ENCODE measurements around the gene PTPRB.

Gene PTPRB

DNA sequence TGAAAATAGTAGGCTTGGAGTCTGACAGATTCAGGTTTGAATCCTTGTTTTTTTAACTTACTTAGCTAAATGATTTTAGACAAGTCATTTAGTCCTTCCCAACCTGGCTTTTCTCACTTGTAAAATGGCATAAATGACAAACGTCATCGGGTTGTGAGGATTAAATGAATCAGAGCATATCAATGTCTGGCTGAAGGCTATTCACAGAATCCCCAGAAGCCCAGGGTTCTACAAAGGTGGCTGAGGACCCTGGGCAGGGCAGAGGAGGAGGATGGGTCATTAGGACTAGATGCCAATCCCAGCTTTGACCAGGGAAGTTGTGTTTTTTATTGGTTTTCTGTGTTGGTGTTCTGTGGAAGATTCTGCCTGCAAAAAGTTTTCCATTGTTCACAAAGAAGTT lies 7.6 kb upstream of the PTPRB start:
- DNase-seq (ENCODE audit: low read depth in 1 of 2, low spot score in 1 of 2) = no peak

DNA sequence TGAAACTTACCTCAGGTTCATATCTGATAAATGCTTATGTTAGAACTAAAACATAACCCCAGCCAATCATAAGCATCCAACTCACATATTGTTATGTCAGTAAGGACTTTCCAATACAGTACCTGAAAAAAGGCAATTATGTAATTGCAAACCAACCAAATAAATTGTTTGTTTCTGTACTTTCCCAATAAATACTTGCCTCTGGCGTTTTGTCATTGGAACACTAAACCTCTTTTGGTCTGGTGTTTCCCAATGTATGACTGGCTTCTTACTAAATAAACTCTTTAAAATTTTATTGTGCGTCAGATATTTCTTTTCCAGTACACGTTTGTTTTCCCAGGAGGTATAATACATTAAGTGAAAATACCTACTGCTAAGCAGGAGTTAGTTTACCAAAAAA lies 6.7 kb upstream of the PTPRB start:
- DNase-seq (ENCODE audit: low read depth in 1 of 2, low spot score in 1 of 2) = no peak

DNA sequence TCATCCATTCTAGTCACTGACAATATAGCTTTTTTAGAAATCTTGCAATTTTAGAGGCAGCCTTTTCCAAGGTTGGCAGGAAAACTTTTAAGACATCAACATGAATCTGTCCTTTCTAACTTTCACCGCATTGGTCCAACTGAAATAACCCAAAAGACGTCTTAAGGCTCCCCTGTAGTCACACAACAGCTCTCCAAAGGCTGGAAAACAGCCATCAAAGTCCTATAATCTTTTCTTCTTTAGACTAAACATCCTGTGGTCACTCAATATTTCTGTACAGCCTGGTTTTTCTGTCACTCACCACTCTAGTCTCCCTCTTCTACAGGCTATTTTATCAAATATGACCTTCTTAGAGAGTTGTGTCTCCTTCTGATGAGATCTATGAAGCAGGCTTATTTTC lies 4.5 kb upstream of the PTPRB start:
- no peak for DNase-seq (ENCODE audit: low read depth in 1 of 2, low spot score in 1 of 2)

DNA sequence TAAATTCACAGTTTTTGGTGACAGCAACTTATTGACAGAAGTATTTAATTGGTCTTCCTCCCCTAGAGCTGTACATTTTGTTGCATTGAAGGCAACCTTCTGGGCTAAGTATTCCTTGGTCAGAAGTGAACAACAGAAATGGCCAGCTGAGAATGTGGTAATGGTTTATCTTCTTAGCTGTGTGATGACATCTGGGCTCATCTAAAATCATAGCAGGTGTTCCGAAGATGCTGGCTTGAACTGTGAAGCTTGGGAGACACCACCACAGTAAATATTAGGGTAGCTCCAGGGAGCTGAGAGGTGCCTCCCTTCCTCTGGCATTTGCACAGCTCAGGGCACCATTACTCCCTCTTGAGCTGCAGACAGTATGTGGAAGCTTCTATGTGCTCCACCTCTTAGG lies 3.7 kb upstream of the PTPRB start:
- no peak for DNase-seq (ENCODE audit: low read depth in 1 of 2, low spot score in 1 of 2)

DNA sequence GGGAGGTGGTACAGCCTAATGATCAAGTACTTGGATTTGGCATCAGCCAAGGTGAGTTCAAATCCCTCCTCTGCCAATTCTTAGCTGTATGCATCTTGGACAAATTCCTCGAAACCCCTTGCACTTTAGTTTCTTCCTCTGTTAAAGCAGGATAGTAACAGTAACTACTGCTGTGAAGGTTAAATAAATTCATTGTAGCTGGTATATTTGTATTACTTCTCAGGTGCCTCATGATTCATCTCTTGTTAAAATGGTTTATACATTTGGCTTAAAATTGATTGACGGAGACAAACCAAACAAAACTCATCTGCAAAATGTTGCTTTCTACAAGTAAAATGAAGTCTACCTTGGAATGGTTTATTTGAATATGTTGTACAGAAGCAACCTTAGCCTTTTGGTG lies 2.3 kb upstream of the PTPRB start:
- no peak for DNase-seq (ENCODE audit: low read depth in 1 of 2, low spot score in 1 of 2)

DNA sequence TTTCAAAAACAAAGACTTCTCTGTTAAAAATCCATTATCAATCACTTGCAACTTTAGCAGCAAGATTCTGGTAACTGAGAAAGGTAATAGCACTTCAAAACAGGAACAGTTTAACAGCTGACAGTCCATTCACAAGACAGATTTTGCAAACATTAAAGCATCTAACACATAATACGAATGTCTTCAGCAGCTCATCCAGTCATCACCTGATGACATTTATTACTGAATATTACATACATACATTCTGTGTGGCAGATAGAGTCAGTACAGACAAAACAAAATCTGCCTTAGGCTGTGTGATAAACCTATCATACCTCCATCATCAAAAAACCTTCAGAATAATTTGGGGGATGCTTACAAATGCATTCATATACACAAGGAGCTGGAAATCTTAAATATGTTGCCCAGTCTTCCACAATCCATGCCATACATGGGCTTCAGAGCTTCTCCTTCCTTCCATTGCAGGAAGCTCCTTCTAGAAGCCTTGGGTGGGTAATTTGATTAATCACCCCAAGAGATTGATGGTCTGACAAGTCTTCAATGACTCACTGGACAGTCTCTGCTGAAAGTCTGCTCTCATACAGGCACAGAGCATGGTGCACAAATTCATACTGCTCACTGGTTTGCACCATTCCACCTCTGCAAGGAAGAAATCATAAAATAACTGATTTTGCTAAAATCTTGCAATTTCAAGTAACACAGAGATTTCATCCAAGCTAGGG lies 1.6 kb upstream of the PTPRB start:
- no peak for DNase-seq (ENCODE audit: low read depth in 1 of 2, low spot score in 1 of 2)

DNA sequence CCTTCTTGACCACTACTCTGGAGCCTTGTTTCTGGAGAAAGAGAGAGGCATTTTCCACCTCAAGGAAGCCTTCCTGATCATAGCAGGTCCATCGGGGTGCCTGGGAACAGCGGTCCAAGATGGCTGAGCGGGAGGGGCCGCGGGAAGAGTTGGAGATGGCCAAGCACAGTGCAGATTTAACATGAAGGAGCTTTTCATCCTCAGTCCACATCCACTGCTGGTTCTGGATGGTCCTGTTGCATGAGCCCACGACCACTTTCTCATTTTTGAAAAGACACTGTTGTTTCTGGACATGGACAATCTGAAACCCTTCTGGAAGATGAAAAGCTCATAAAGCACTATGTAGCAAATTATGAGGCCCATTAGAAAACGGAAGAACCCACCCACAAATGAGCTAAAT lies 1.5 kb downstream of the PTPRB start:
- DNase-seq (ENCODE audit: low read depth in 1 of 2, low spot score in 1 of 2) = no peak

DNA sequence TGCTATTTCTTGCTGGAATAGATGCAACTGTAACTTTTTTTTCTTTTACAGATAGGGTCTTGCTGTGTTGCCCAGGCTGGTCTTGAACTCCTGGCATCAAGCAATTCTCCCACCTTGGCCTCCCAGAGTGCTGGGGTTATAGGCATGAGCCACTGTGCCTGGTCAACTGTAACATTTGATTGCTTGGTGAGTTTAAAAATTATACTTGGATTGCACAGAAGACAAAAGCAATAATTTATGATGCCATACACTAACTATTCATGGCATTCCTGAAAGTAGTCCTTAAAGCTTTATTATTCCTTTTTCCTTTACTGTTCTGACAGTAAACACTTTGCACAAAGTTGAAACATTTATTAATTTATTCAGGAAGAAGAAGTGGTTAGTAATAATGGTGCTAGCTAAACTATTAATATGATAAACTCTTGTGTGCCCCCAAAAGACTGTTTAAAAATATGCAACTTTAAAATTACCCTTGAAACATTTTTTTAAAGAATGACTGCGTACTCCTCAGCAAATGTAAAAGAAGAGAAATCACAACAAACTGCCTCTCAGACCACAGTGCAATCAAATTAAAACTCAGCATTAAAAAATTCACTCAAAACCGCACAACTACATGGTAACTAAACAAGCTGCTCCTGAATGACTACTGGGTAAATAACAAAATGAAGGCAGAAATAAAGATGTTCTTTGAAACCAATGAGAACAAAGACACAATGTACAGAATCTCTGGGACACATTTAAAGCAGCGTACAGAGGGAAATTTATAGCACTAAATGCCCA lies 8.3 kb downstream of the PTPRB start:
- no peak for DNase-seq (ENCODE audit: low read depth in 1 of 2, low spot score in 1 of 2)

DNA sequence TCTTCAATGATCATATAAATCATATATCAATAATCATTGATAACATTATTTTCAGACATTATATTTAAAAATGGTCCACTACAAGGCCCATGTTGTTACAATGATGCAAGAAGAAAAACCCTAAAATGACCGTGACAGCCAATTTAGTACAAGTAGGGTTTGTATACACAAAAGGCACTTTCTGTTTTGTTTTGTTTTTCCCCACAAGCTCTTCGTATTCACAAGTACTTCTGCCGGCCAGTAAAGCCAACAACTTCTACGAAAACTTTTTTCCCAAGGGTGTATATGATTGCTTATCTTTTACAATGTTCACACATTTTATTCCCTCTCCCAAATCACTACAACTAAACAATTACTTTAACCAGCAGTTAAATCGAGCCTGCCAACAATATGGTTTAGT lies 9.6 kb downstream of the PTPRB start:
- DNase-seq (ENCODE audit: low read depth in 1 of 2, low spot score in 1 of 2) = no peak

DNA sequence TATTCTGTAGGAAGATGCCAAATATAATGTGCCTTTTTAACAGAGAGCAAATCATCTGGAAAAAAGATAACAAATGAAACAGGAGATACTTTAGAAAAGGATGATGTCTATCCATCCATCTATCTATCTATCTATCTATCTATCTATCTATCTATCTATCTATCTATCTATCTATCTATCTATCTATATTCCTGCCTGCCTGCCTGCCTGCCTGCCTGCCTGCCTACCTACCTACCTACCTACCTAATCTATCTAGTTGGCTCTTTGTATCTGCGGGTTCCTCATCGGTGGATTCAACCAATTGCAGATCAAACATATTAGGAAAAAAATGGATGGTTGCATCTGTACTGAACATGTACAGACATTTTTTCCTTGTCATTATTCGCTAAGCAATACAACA lies 11.0 kb downstream of the PTPRB start:
- DNase-seq (ENCODE audit: low read depth in 1 of 2, low spot score in 1 of 2) = no peak

DNA sequence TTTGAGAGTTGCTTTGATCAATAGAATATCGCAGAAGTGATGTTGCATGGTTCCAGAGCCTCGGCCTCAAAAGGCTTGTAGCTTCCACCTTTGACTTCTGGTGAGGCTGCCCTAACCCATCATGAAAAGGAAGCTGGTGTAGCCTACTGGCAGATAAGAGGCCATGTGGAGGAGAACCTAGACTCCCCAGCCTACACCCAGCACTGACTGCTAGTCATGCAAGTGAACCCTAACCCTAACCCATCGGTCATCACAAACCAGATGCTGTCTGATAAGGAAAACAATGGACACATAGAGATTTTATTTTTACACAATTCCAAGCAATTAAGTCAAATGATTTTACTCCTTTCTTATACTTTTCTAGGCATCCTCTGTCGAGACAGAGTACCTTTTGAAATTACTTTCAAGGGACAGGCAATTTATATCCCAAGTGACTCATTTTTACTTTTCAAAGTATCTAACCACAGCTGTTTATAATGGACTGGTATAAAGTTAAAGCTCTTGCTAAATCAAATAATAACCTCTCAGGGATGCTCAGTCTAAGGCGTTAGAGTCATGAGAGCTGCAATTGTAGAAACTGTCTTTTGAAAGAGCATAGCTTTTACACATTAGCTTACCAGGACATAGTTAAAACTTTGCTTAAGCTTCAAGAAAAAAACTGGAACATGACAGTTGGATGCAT lies 17.6 kb downstream of the PTPRB start:
- DNase-seq (ENCODE audit: low read depth in 1 of 2, low spot score in 1 of 2) = no peak

DNA sequence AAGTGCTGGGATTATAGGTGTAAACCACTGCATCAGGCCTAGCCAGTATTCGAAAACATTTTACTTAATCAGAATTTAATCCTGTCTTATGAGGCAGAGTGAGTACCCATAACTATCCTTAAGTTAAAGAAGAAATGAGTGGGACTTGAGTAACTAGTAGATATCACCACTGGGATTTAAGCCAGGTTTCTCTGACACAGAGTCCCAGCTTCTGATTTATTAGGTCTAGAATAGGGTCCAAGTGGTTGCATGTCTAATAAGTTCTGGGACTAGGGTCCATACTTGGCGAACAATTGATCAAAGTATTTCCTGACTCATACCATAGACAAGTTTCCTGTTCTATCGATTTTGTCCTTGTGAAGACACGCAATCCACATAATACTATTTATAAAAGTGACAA lies 18.9 kb downstream of the PTPRB start:
- DNase-seq (ENCODE audit: low read depth in 1 of 2, low spot score in 1 of 2) = no peak

DNA sequence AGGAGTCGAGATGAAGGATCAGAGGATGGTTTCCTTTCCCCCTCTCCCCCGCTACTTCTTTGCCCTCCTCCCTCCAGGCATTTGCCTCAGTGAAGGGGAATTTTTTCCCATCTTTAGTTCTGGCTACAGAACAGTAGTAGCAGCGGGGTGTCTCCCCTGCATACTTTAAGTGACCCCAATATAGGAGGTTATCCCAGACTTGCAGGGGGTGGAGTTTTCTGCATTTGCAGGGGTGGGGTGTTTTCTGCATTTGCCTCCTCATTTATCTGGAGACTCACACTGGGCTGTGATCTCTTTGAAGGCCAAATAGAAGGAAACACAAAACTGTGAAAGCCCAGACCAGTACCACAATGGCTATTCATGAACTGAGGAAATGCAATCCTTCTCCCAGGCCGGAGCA lies 19.8 kb downstream of the PTPRB start:
- DNase-seq (ENCODE audit: low read depth in 1 of 2, low spot score in 1 of 2) = no peak

DNA sequence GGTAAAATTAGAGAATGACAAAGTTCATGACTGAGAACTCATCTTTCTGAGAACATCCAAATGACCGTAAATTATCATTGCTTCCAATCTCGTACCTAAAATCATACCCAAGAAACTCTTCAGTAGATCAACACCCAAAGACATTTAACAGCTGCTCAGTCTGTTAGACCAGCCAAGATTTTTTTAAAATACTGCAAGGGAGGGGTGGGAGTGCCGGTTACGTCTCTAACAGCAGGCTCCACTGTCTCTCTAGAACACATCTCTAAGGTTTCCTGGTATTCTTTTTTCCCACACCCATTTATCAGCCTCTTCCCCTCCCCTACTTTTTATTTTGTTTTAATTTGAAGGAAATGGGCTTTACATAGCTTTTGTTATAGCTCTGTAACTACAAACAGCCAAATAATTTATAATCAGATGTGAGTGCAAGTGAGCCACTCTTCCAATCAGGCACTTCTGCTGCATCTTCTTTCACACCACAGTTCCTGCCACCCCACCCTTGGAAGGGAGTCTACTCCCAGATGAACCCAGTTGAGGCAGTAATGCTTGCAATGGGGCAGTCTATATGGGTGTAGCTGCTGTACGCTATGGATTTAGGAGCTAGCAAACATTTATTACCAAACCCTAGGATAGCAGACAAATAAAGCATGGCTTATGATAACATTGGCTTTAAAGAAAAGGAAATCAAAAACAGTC lies 21.9 kb downstream of the PTPRB start:
- no peak for DNase-seq (ENCODE audit: low read depth in 1 of 2, low spot score in 1 of 2)

DNA sequence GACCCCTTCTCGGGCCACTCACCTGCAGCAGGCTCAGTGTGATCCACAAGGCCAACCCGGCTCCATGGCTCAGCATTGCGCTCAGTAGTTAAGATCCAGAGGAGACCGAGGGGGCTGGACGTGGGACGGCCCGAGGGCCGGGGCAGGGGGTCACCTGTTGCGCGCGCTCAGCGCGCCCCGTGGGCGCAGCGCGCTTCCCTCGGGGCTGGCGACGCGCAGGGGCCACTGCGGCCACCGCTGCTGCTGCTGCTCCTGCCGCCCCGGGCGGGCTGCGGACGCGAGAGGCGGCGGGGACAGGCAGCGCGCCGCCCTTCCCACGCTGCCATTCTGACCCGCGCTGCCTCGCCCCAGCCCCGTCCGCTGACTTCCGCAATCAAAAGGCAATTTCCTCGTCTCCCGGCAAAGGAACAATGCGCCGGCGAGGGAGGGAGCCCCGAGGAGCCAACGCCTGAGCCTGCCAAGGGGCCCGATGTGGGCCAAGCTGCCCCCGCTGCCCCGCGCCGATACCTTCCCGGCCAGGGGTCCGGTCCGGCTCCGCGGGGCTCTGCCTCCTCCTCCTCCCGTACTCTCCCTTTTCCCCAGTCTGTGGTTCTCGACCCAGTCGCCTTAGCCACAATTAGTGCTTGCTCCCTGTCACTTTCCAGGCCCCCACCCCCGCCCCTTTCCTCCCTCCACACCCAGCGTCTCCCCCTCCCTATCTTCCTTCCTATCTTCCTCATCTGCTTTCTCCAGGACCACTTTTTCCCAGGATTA lies 27.3 kb downstream of the PTPRB start:
- DNase-seq (ENCODE audit: low read depth in 1 of 2, low spot score in 1 of 2) = no peak

DNA sequence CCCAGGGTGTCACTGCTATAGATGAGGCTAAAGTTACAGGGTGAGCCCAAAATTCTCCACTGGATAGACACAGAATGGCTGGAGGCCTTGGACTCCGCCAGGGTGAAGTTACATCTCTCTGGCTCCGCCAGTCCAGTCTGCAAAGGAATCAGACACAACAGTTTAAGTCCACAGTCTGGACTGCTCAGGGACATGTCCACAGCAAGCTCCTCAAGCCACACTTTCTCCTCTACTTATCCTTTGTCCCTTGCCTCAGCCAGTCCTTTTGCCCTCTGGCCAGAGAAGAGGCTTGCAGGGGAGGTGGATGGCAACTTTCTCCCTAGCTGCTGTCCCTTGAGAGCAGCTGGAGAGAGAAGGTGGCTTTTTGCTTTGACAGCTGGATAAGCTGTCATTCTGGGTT lies 28.0 kb downstream of the PTPRB start:
- DNase-seq (ENCODE audit: low read depth in 1 of 2, low spot score in 1 of 2) = no peak

DNA sequence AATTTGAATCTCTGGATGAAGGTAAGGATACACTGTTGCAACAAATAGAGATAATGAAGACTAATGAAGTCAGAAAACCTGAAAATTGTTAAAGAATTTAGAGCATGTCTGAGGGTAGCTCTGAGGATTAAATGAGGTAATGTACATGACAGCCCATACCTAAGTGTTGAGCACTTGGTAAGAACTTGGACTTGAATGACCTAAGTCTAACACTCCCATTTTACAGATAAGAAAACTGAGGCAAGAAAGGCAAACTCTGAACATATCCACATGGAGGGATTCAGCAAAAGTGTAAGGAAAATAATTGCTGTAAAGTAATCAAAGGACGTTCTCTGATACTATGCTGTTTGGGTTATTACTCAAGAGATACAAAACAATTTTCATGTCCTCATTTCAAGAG lies 29.0 kb downstream of the PTPRB start:
- DNase-seq (ENCODE audit: low read depth in 1 of 2, low spot score in 1 of 2) = no peak

DNA sequence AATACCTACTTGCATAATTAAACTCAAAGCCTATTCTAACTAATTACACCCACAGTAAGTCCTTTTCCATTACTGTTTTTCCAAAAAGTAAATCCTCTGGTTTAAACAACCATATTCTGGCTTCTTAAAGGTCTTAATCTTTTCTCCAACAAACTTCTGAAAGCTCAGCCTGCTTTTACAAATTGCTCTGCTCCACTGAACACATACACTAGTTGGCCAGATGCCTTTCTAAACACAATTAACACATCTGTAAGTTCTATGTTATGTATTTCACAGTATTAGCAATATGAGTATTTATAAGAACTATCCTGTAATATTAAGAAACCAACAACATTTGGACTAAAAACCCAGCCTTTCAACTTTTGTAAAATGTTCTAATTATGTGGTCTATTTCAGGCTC lies 30.1 kb downstream of the PTPRB start:
- no peak for DNase-seq (ENCODE audit: low read depth in 1 of 2, low spot score in 1 of 2)

DNA sequence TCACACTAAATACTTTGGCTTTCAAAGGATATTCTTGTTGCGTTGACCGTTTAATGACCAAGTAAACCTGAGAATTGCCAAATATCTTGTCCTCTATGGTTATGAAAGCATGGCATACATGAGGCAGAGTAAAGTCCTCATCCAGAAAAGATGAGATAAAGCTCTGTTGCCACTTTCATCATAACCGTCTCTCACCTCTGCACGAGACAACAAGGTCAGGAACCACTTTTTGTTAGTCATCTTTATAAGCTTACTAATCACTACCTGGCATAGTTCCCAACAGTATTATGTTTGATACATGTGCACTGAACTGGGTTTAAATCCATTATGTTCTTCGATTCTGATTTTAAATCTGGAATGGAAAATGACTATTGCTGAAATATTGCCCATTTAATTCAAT lies 31.3 kb downstream of the PTPRB start:
- no peak for DNase-seq (ENCODE audit: low read depth in 1 of 2, low spot score in 1 of 2)

DNA sequence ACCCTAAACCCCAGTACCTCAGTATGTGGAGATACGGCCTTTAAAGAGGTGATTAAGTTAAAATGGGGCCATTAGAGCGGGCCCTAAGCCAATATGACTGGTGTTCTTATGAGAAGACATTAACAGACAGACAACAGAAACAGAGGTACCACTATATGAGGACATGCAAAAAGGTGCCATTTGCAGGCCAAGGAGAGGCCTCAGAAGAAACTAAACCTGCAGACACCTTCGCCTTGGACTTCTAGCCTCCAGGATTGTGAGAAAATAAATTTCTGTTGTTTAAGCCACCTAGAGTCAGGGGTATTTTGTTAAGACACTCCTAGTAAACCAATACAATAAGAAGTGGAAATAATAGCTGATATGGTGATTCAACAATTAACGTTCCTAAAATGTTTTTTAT lies 32.6 kb downstream of the PTPRB start:
- no peak for DNase-seq (ENCODE audit: low read depth in 1 of 2, low spot score in 1 of 2)

DNA sequence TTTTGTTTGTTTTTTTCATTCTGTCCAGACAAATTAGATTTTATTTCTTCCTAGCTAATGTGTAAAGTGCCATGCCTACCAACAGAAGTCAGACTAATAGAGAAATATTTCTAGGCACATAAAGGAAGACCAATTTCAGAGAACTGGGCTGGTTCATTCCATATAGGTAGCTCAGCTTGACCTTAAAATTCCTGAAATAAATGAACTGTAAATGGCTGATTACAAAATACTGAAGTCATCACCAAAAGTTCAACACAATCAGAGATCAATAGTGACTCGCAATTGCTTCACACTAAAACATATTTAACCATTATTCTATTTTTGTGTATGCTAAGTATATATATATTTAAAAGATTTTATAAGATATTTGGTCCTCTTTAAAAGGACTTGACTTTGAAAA lies 34.2 kb downstream of the PTPRB start:
- no peak for DNase-seq (ENCODE audit: low read depth in 1 of 2, low spot score in 1 of 2)
